SK-N-MC (cell line): ENCODE measurements around the gene CPVL.

Source experiments
- DNase-seq: peaks from one replicate; pipeline ENCODE4 v3.0.0-alpha.2; 2011; ENCODE audit warnings: low read depth, low spot score
- H3K27ac ChIP-seq: fragments of 200-600 bp; sonication (generic); 2 replicates; pipeline ENCODE4 v1.5.1; 2016; ENCODE audit warnings: mixed run types
- H3K36me3 ChIP-seq: fragments of 200-600 bp; sonication (generic); 2 replicates; pipeline ENCODE4 v1.6.1; 2017; ENCODE audit warnings: antibody characterized with exemption, low read length, mixed read lengths; ENCODE audit not compliant: insufficient read depth
- H3K4me3 ChIP-seq: fragments of 200-600 bp; sonication (generic); 2 replicates; pipeline ENCODE4 v1.5.1; 2016
- H3K9ac ChIP-seq: fragments of 200-600 bp; sonication (generic); 2 replicates; pipeline ENCODE4 v1.8.0; 2017; ENCODE audit warnings: mixed run types, mixed read lengths; ENCODE audit not compliant: insufficient read length
- H3K9me3 ChIP-seq: fragments of 200-600 bp; sonication (generic); 2 replicates; pipeline ENCODE4 v1.6.1; 2017; ENCODE audit warnings: low read depth, mild to moderate bottlenecking, antibody characterized with exemption, low read length, moderate library complexity, mixed read lengths
- EZH2 ChIP-seq: fragments of 200-600 bp; sonication (generic); IDR thresholded peaks from one replicate; pipeline ENCODE4 v1.6.1; 2017; ENCODE audit warnings: antibody characterized with exemption
- FOXP2 ChIP-seq: optimal IDR thresholded peaks from 2 replicates; pipeline ENCODE3; 2011; ENCODE audit warnings: mild to moderate bottlenecking, moderate library complexity; ENCODE audit not compliant: insufficient read depth; ENCODE audit errors: extremely low read length, control extremely low read depth
- POLR2AphosphoS5 ChIP-seq: IDR thresholded peaks from 2 replicates; pipeline ENCODE4 v1.6.1; 2012; ENCODE audit warnings: mild to moderate bottlenecking, low read depth, low read length, borderline replicate concordance

Gene CPVL

GRCh38 chr7:29162577-29162976 lies 16.2 kb upstream of the CPVL start:
- Histone ChIP-seq H3K9me3 (peaks cover 7% of the 10 kb centered on the region; the same call in 1 of the 2 replicates), H3K36me3 (peaks cover 22% of the 10 kb centered on the region), H3K9ac (no peak overlapping the region), H3K27ac (no peak overlapping the region), H3K4me3 (no peak overlapping the region)
- DNase-seq: no peak
- TF ChIP-seq POLR2AphosphoS5 (no peak), FOXP2 (no peak), EZH2 (no peak)

GRCh38 chr7:29161231-29161630 lies 14.9 kb upstream of the CPVL start:
- no peak for TF ChIP-seq POLR2AphosphoS5
- TF ChIP-seq EZH2: no peak
- no peak for TF ChIP-seq FOXP2
- DNase-seq: no peak
- Histone ChIP-seq H3K9ac (no peak overlapping the region), H3K9me3 (peaks cover 7% of the 10 kb centered on the region; the same call in 1 of the 2 replicates), H3K4me3 (no peak overlapping the region), H3K27ac (no peak overlapping the region), H3K36me3 (peaks cover 17% of the 10 kb centered on the region)

GRCh38 chr7:29160080-29160479 lies 13.7 kb upstream of the CPVL start:
- H3K4me3 ChIP-seq: peak overlapping the region; percentile 29
- no peaks in the 10 kb centered on the region for H3K9me3 ChIP-seq
- H3K27ac ChIP-seq: peak overlapping the region; percentile 92
- no peak for DNase-seq
- TF ChIP-seq POLR2AphosphoS5: no peak
- no peak for TF ChIP-seq EZH2
- TF ChIP-seq FOXP2: no peak
- H3K9ac ChIP-seq: no peak overlapping the region
- H3K36me3 ChIP-seq: peaks cover 17% of the 10 kb centered on the region

GRCh38 chr7:29158795-29159423 lies 12.6 kb upstream of the CPVL start:
- DNase-seq: peak; percentile 73
- peak overlapping the region; percentile 38 for H3K4me3 ChIP-seq
- peaks cover 23% of the 10 kb centered on the region for H3K36me3 ChIP-seq
- no peaks in the 10 kb centered on the region for H3K9me3 ChIP-seq
- no peak overlapping the region for H3K9ac ChIP-seq
- H3K27ac ChIP-seq: peak overlapping the region; percentile 92
- no peak; the same call in 1 of the 2 replicates for TF ChIP-seq POLR2AphosphoS5
- no peak for TF ChIP-seq EZH2

GRCh38 chr7:29156907-29157452 lies 10.6 kb upstream of the CPVL start:
- DNase-seq: no peak
- TF ChIP-seq POLR2AphosphoS5 (no peak), EZH2 (no peak), FOXP2 (no peak)
- H3K9me3 ChIP-seq: no peaks in the 10 kb centered on the region
- H3K9ac ChIP-seq: no peak overlapping the region
- peaks cover 31% of the 10 kb centered on the region for H3K36me3 ChIP-seq
- peak overlapping the region; percentile 37 for H3K4me3 ChIP-seq
- peak overlapping the region; percentile 67 for H3K27ac ChIP-seq

GRCh38 chr7:29154076-29154475 lies 7.7 kb upstream of the CPVL start:
- TF ChIP-seq POLR2AphosphoS5: no peak
- no peak for TF ChIP-seq EZH2
- TF ChIP-seq FOXP2: no peak
- no peak overlapping the region for H3K9ac ChIP-seq
- H3K27ac ChIP-seq: no peak overlapping the region
- peaks cover 35% of the 10 kb centered on the region for H3K36me3 ChIP-seq
- H3K9me3 ChIP-seq: no peaks in the 10 kb centered on the region
- H3K4me3 ChIP-seq: no peak overlapping the region
- DNase-seq: no peak

GRCh38 chr7:29150856-29151255 lies 4.5 kb upstream of the CPVL start:
- DNase-seq: no peak
- Histone ChIP-seq H3K9me3 (no peaks in the 10 kb centered on the region), H3K27ac (no peak overlapping the region), H3K36me3 (peaks cover 46% of the 10 kb centered on the region), H3K9ac (no peak overlapping the region), H3K4me3 (no peak overlapping the region)
- TF ChIP-seq FOXP2: no peak
- TF ChIP-seq EZH2: no peak
- no peak for TF ChIP-seq POLR2AphosphoS5

- no peak for DNase-seq
- H3K9me3 ChIP-seq: no peaks in the 10 kb centered on the region
- H3K36me3 ChIP-seq: peaks cover 42% of the 10 kb centered on the region
- H3K4me3 ChIP-seq: no peak overlapping the region
- no peak for TF ChIP-seq EZH2
- TF ChIP-seq FOXP2: no peak
- TF ChIP-seq POLR2AphosphoS5: no peak
- no peak overlapping the region for H3K27ac ChIP-seq
- no peak overlapping the region for H3K9ac ChIP-seq
These were observed 2.7 kb upstream of the CPVL start for GRCh38 chr7:29149036-29149435.

- H3K36me3 ChIP-seq: peaks cover 38% of the 10 kb centered on the region
- DNase-seq: no peak
- TF ChIP-seq FOXP2 (no peak), POLR2AphosphoS5 (no peak), EZH2 (no peak)
- H3K4me3 ChIP-seq: no peak overlapping the region
- no peak overlapping the region for H3K27ac ChIP-seq
- no peak overlapping the region for H3K9ac ChIP-seq
- no peaks in the 10 kb centered on the region for H3K9me3 ChIP-seq
These were observed 1.5 kb upstream of the CPVL start for GRCh38 chr7:29147821-29148220.
